K562 (cell line): ENCODE data around the gene ARMC9. TPM values are rescaled to one million over a fixed set of nuclear protein-coding genes. Genes with fewer than 3 reads are reported as not detected.

ENCODE experiments used
- ATAC-seq: fragments of 200-7000 bp; cut with Tn5 transposase; 3 replicates; pipeline ENCODE4 v1.9.1; 2020; ENCODE audit warnings: moderate library complexity
- BruUV-seq: library from RNA; stranded (reverse); fragments of 400-500 nt; replicated peaks from 2 replicates; lab custom pipeline; 2021; lab: Mats Ljungman, UMichigan
- CTCF ChIA-PET: fragments of 300-600 bp; formaldehyde crosslinking; extraction: SDS; loops from one replicate; lab custom pipeline; 2021; ENCODE audit warnings: low intra/inter-chr PET ratio; lab: Yijun Ruan, JAX
- POLR2A ChIA-PET: fragments of 300-600, 350-650 bp; sonication (Branson Sonifier 250); formaldehyde crosslinking; extraction: SDS; loops from one replicate; lab custom pipeline; 2021; ENCODE audit warnings: antibody characterized with exemption, inconsistent platforms; lab: Yijun Ruan, JAX
- DNase-seq, 4 experiments: peaks; one replicate each; pipeline versions ENCODE4 v3.0.0 to v3.0.0-alpha.2; 2011 to 2018; ENCODE audit warnings: low spot score in 3 of 4, mixed read lengths in 3 of 4; ENCODE audit errors: extremely low read depth in 1 of 4
- FAIRE-seq: peaks from 2 replicates; lab custom pipeline; 2011; peaks lifted over from hg19 to GRCh38; lab: Jason Lieb, UNC
- H2AFZ ChIP-seq: 2 replicates; pipeline ENCODE4 v1.6.0; 2011; ENCODE audit warnings: low read depth, low read length, control low read depth, inconsistent platforms
- H3K27ac ChIP-seq: fragments of 200-600 bp; 3 replicates; pipeline ENCODE4 v1.8.0; 2011; ENCODE audit warnings: low read depth, mild to moderate bottlenecking, control low read depth, inconsistent platforms, low read length, moderate library complexity, mixed read lengths; ENCODE audit errors: extremely low read depth
- H3K27me3 ChIP-seq, 2 experiments: fragments of 300-600 bp in 1 of 2; 2 replicates in 1 of 2; 3 replicates in 1 of 2; pipeline versions ENCODE4 v1.6.0 to v1.8.0; 2011; ENCODE audit warnings: inconsistent platforms in 2 of 2, low read length in 2 of 2, mild to moderate bottlenecking in 1 of 2, mixed read lengths in 1 of 2, moderate library complexity in 1 of 2; ENCODE audit not compliant: control insufficient read depth in 2 of 2, insufficient read depth in 2 of 2
- H3K36me3 ChIP-seq: fragments of 300-600 bp; 3 replicates; pipeline ENCODE4 v1.8.0; 2011; ENCODE audit warnings: mild to moderate bottlenecking, low read length, inconsistent platforms; ENCODE audit not compliant: control insufficient read depth, insufficient read depth
- H3K4me1 ChIP-seq, 2 experiments: fragments of 200-600 bp in 1 of 2; replicated peaks in 1 of 2; 2 replicates in 1 of 2; 3 replicates in 1 of 2; pipeline versions ENCODE4 v1.5.1 to v1.8.0; 2011; ENCODE audit warnings: inconsistent platforms in 2 of 2, low read length in 2 of 2, mild to moderate bottlenecking in 1 of 2, mixed read lengths in 1 of 2, moderate library complexity in 1 of 2; ENCODE audit not compliant: control insufficient read depth in 2 of 2, insufficient read depth in 2 of 2
- H3K4me2 ChIP-seq: 2 replicates; pipeline ENCODE4 v1.6.1; 2011; ENCODE audit warnings: low read length, control low read depth, inconsistent platforms, mixed read lengths; ENCODE audit not compliant: insufficient read depth
- H3K4me3 ChIP-seq: fragments of 200-600 bp; sonication (generic), shearing (Covaris generic); 2 replicates; pipeline ENCODE4 v1.5.1; 2016; ENCODE audit warnings: control low read depth, inconsistent platforms
- H3K79me2 ChIP-seq: fragments of 200-600 bp; 3 replicates; pipeline ENCODE4 v1.8.0; 2011; ENCODE audit warnings: low read length, inconsistent platforms; ENCODE audit not compliant: control insufficient read depth, insufficient read depth
- H3K9ac ChIP-seq, 2 experiments: 2 replicates each; pipeline versions ENCODE4 v1.6.0 to v1.6.1; 2011; ENCODE audit warnings: low read depth in 2 of 2, low read length in 2 of 2, control low read depth in 1 of 2, inconsistent platforms in 1 of 2, mild to moderate bottlenecking in 1 of 2, mixed read lengths in 1 of 2; ENCODE audit not compliant: insufficient read depth in 1 of 2
- H3K9me1 ChIP-seq: one replicate; pipeline ENCODE4 v1.6.0; 2011; ENCODE audit warnings: inconsistent platforms, mild to moderate bottlenecking, low read length, moderate library complexity; ENCODE audit not compliant: control insufficient read depth, insufficient read depth
- H3K9me3 ChIP-seq: replicated peaks from 2 replicates; pipeline ENCODE4 v1.5.1; 2011; ENCODE audit warnings: low read depth, low read length, inconsistent platforms; ENCODE audit not compliant: control insufficient read depth, insufficient read depth
- H4K20me1 ChIP-seq: replicated peaks from 2 replicates; pipeline ENCODE4 v1.6.1; 2011; ENCODE audit warnings: low read length, inconsistent platforms, mixed read lengths; ENCODE audit not compliant: control insufficient read depth, insufficient read depth
- ARID3B ChIP-seq: fragments of 250-450 bp; sonication (Bioruptor Pico); IDR thresholded peaks from 2 replicates; pipeline ENCODE4 v1.4.0; 2020; ENCODE audit warnings: borderline replicate concordance
- HMBOX1 ChIP-seq: sonication (generic); IDR thresholded peaks from 2 replicates; pipeline ENCODE4 v1.6.1; 2016
- MCM3 ChIP-seq: fragments of 450-650 bp; IDR thresholded peaks from 2 replicates; pipeline ENCODE4 v1.6.1; 2016
- NR2F6 ChIP-seq: fragments of 450-650 bp; formaldehyde crosslinking; IDR thresholded peaks from 2 replicates; pipeline ENCODE4 v1.4.0; 2020; ENCODE audit warnings: mild to moderate bottlenecking
- PREB ChIP-seq: sonication (generic); formaldehyde crosslinking; IDR thresholded peaks from 2 replicates; pipeline ENCODE4 v1.8.1; 2023; ENCODE audit warnings: mild to moderate bottlenecking, missing genetic modification reagents
- SAFB ChIP-seq: fragments of 200-400 bp; formaldehyde crosslinking; IDR thresholded peaks from 2 replicates; pipeline ENCODE4 v1.6.1; 2017; ENCODE audit warnings: low read depth, low read length, borderline replicate concordance
- SP2 ChIP-seq: IDR thresholded peaks from 2 replicates; pipeline ENCODE4 v1.6.1; 2011; ENCODE audit warnings: mild to moderate bottlenecking, low read depth, low read length, moderate library complexity; ENCODE audit not compliant: poor library complexity, severe bottlenecking; ENCODE audit errors: extremely low read depth
- SRSF7 ChIP-seq: fragments of 200-400 bp; formaldehyde crosslinking; optimal IDR thresholded peaks from 2 replicates; pipeline ENCODE3; 2017; ENCODE audit warnings: mild to moderate bottlenecking, low read depth, low read length
- TBP ChIP-seq: optimal IDR thresholded peaks from 2 replicates; pipeline ENCODE3; 2011; ENCODE audit warnings: low read depth, low read length, improper control_type of control experiment
- TCFL5 ChIP-seq: fragments of 250-450 bp; sonication (Bioruptor Pico); conservative IDR thresholded peaks from 2 replicates; pipeline ENCODE4 v1.6.1; 2021; ENCODE audit warnings: mild to moderate bottlenecking, moderate library complexity, matching md5 sums
- TEAD4 ChIP-seq, 2 experiments: sonication (generic) in 1 of 2; formaldehyde crosslinking in 1 of 2; IDR thresholded peaks; 2 replicates each; pipeline versions ENCODE4 v1.6.1 to v1.8.0; 2012 to 2022; ENCODE audit warnings: borderline replicate concordance in 1 of 2, inconsistent platforms in 1 of 2, low read length in 1 of 2, mild to moderate bottlenecking in 1 of 2, missing genetic modification reagents in 1 of 2
- U2AF1 ChIP-seq: fragments of 200-400 bp; formaldehyde crosslinking; optimal IDR thresholded peaks from 2 replicates; pipeline ENCODE3; 2017; ENCODE audit warnings: mild to moderate bottlenecking, low read depth, low read length, moderate library complexity
- ZBTB12 ChIP-seq: fragments of 250-450 bp; sonication (Bioruptor Pico); IDR thresholded peaks from 2 replicates; pipeline ENCODE4 v1.4.0; 2020
- ZNF444 ChIP-seq: fragments of 250-450 bp; sonication (Bioruptor Pico); IDR thresholded peaks from 2 replicates; pipeline ENCODE4 v1.4.0; 2020; ENCODE audit warnings: mild to moderate bottlenecking, moderate library complexity
- ZNF699 ChIP-seq: fragments of 250-450 bp; sonication (Bioruptor Pico); IDR thresholded peaks from 2 replicates; pipeline ENCODE4 v1.8.0; 2021; ENCODE audit warnings: mild to moderate bottlenecking, moderate library complexity; ENCODE audit not compliant: insufficient replicate concordance
- ZNF764 ChIP-seq: fragments of 250-450 bp; sonication (Bioruptor Pico); IDR thresholded peaks from 2 replicates; pipeline ENCODE4 v1.4.0; 2020; ENCODE audit warnings: low read depth, mild to moderate bottlenecking, moderate library complexity
- ZNF79 ChIP-seq: fragments of 250-450 bp; sonication (Bioruptor Pico); IDR thresholded peaks from 2 replicates; pipeline ENCODE4 v1.4.0; 2020; ENCODE audit warnings: low read depth, mild to moderate bottlenecking, moderate library complexity
- WGBS: fragments of 100-300 bp; shearing (Covaris generic); methylation state at CpG from one replicate; pipeline ENCODE4 v1.1.6; 2016; ENCODE audit warnings: low coverage, mixed read lengths; ENCODE audit not compliant: insufficient coverage; ENCODE audit errors: missing lambda C conversion rate; 5-methylcytosine and 5-hydroxymethylcytosine counted together
- in situ Hi-C: fragments of 300-500 bp; cut with MboI; formaldehyde crosslinking; loops from 4 replicates; pipeline ENCODE4 v1.15.0; 2018; ENCODE audit warnings: inconsistent platforms, mixed read lengths
- intact Hi-C: fragments of 100-400 bp; cut with micrococcal nuclease; formaldehyde crosslinking; loops from 2 replicates; pipeline ENCODE4 v1.14.2; 2022
- polyA plus RNA-seq, 8 experiments: library from polyadenylated mRNA; depleted of rRNA in 4 of 8; stranded (reverse) in 5 of 8; unstranded in 3 of 8; fragments of >200 nt; fragmentation: Nextera tagmentation in 2 of 8; fragmentation: Illumina TruSeq in 1 of 8; extraction: Ambion mirVana in 2 of 8; extraction: Trizol in 1 of 8; gene quantifications; 2 replicates each; pipeline versions ENCODE4 v1.2.1 to v1.2.3, GENCODE V29; 2011 to 2014; ENCODE audit warnings: inconsistent platforms in 1 of 8, missing spikeins in 1 of 8
- total RNA-seq, 7 experiments: library from RNA; depleted of rRNA in 6 of 7; stranded (reverse); fragments of >200 nt in 6 of 7; fragmentation: Illumina TruSeq in 2 of 7; extraction: Trizol in 2 of 7; gene quantifications; 2 replicates each; pipeline versions ENCODE4 v1.2.1 to v1.2.3, GENCODE V29; 2011 to 2021; ENCODE audit warnings: low replicate concordance in 1 of 7

The ARMC9 gene
- total and polyA plus RNA-seq, 9 of the 15 experiments (the other 6 are each of a cell fraction or from before 2014, with no cell fraction given) = 0.36 to 2.3 (median 1.1) TPM

GRCh38 chr2:231348704-231349373 is 150.4 kb downstream of the ARMC9 start:
- Histone ChIP-seq H3K9me1 (no peaks in the 10 kb centered on the region), H3K4me1 (peaks cover 0 to 5% of the 10 kb centered on the region in 2 experiments; a peak in 3 of 5 replicates), H3K4me2 (no peak overlapping the region), H3K36me3 (no peaks in the 10 kb centered on the region), H3K27me3 (peaks cover 0 to 4% of the 10 kb centered on the region in 2 experiments; a peak in 1 of 5 replicates), H3K9ac (no peak overlapping the region), H3K27ac (no peak overlapping the region), H3K4me3 (no peak overlapping the region), H3K9me3 (peaks cover 1% of the 10 kb centered on the region; the same call in 1 of the 2 replicates), H3K79me2 (no peaks in the 10 kb centered on the region), H2AFZ (no peak overlapping the region), H4K20me1 (no peaks in the 10 kb centered on the region)
- WGBS = 0% methylated on average over 5 of the region's 5 CpGs
- intact Hi-C loops (no loop called here), in situ Hi-C loops (no loop called here)
- ChIA-PET CTCF (no interaction called here), POLR2A (interaction anchor here (0.9 kb wide), 1 partner anchor 14 kb away, joined by 3 read pairs; no protein-coding TSS in a partner anchor)
- ATAC-seq (no peak), FAIRE-seq (no peak), DNase-seq (no peak)
- BruUV-seq = TSS peak; percentile 91
- no peak for TF ChIP-seq ARID3B (CRISPR knock-in tag)
- no peak for TF ChIP-seq SAFB
- no peak for TF ChIP-seq NR2F6 (CRISPR knock-in tag)
- no peak for TF ChIP-seq ZNF764 (CRISPR knock-in tag)
- no peak for TF ChIP-seq U2AF1
- TF ChIP-seq TCFL5 (CRISPR knock-in tag) = no peak
- no peak for TF ChIP-seq MCM3
- no peak for TF ChIP-seq PREB
- TF ChIP-seq ZNF444 (CRISPR knock-in tag) = no peak
- peak; percentile 25 for TF ChIP-seq TBP
- TF ChIP-seq SRSF7 = no peak
- no peak for TF ChIP-seq ZNF79 (CRISPR knock-in tag)
- TF ChIP-seq ZNF699 (CRISPR knock-in tag) = no peak
- no peak for TF ChIP-seq ZBTB12 (CRISPR knock-in tag)
- 0 out of 2 replicates have a peak, but pooled peaks have one; percentile 6 for TF ChIP-seq TEAD4 (IDR thresholded peaks at IDR 0.05; ENCODE audit: low read length)
- no peak for TF ChIP-seq TEAD4 (CRISPR knock-in tag; IDR thresholded peaks at IDR 0.05; ENCODE audit: borderline replicate concordance)
- no peak for TF ChIP-seq HMBOX1
- no peak for TF ChIP-seq SP2
